Progenitor cell of endocrine pancreas (in vitro differentiated cells): ENCODE results near the gene SLC12A9. TPM values are rescaled to one million over a fixed set of nuclear protein-coding genes. Genes with fewer than 3 reads are reported as not detected.
"Not testable (repeated sequence)": the region's sequence is repeated elsewhere in the genome, so short reads cannot be mapped to it uniquely, and the experiment has no call there.

Experiments
- DNase-seq: peaks from one replicate; pipeline ENCODE4 v3.0.0; 2021; ENCODE audit warnings: low spot score; ENCODE audit not compliant: unreplicated experiment
- H3K27ac Mint-ChIP-seq: 2 replicates; pipeline ENCODE4 v1.8.0; 2021; ENCODE audit warnings: mild to moderate bottlenecking, moderate library complexity, mixed read lengths
- H3K27me3 Mint-ChIP-seq: 2 replicates; pipeline ENCODE4 v1.8.0; 2021; ENCODE audit warnings: mixed read lengths
- H3K36me3 Mint-ChIP-seq: 2 replicates; pipeline ENCODE4 v1.8.0; 2022; ENCODE audit warnings: mixed read lengths; ENCODE audit not compliant: insufficient read depth
- H3K4me1 Mint-ChIP-seq: 2 replicates; pipeline ENCODE4 v1.8.0; 2021; ENCODE audit warnings: low read depth, mixed read lengths
- H3K4me3 Mint-ChIP-seq: 2 replicates; pipeline ENCODE4 v1.8.0; 2021; ENCODE audit warnings: low read depth, mild to moderate bottlenecking, moderate library complexity, mixed read lengths
- H3K9me3 Mint-ChIP-seq: 2 replicates; pipeline ENCODE4 v1.8.0; 2021; ENCODE audit warnings: low read depth, mixed read lengths
- CTCF ChIP-seq: fragments of 200-600 bp; sonication (generic); IDR thresholded peaks from one replicate; pipeline ENCODE4 v1.5.0; 2021; ENCODE audit warnings: antibody characterized with exemption, mild to moderate bottlenecking; ENCODE audit not compliant: unreplicated experiment
- long read RNA-seq: library from polyadenylated mRNA; unstranded; transcript quantifications from one replicate; pipeline ENCODE4 v2.0.0, GENCODE V29; 2020
- total RNA-seq: library from RNA; stranded (reverse); gene quantifications from 2 replicates; pipeline ENCODE4 v1.2.1, GENCODE V29; 2021

SLC12A9 gene
- 57.9 and 62.6 TPM in 2 replicates for total RNA-seq
- long read RNA-seq, partial matches to known transcripts: 0 of 1 reads
- long read RNA-seq, other reads (novel, unspliced or antisense): 1 of 1 reads

- Mint-ChIP-seq H3K4me1 (peaks cover 5% of the 10 kb centered on the region), H3K27me3 (no peaks in the 10 kb centered on the region), H3K4me3 (peak within 1 kb of the TSS; percentile 84), H3K9me3 (no peaks in the 10 kb centered on the region), H3K27ac (peak within 1 kb of the TSS; percentile 82), H3K36me3 (peaks cover 2% of the 10 kb centered on the region)
- peak; percentile 89 for DNase-seq
- peak; percentile 96 for TF ChIP-seq CTCF
Observed at GRCh38 chr7:100852048-100852872, at the start of gene SLC12A9. Gene SLC12A9, plus strand, starts transcription at chr7:100852713. Its CDS starts 1,485 bp downstream, at chr7:100854198.

- no peak for TF ChIP-seq CTCF
- Mint-ChIP-seq H3K4me3 (no peak overlapping the region), H3K4me1 (peaks cover 34% of the 10 kb centered on the region), H3K27me3 (no peaks in the 10 kb centered on the region), H3K27ac (peak overlapping the region; percentile 66), H3K36me3 (peaks cover 25% of the 10 kb centered on the region), H3K9me3 (no peaks in the 10 kb centered on the region)
- no peak for DNase-seq
Observed at GRCh38 chr7:100802951-100803350, 49.6 kb upstream of the SLC12A9 start.

GRCh38 chr7:100803398-100804161, 48.9 kb upstream of the SLC12A9 start:
- H3K27ac Mint-ChIP-seq: peak overlapping the region; percentile 87
- peaks cover 32% of the 10 kb centered on the region for H3K4me1 Mint-ChIP-seq
- no peaks in the 10 kb centered on the region for H3K9me3 Mint-ChIP-seq
- H3K36me3 Mint-ChIP-seq: peaks cover 30% of the 10 kb centered on the region
- peak; percentile 39 for DNase-seq
- no peak for TF ChIP-seq CTCF
- no peak overlapping the region for H3K4me3 Mint-ChIP-seq
- H3K27me3 Mint-ChIP-seq: no peaks in the 10 kb centered on the region

- H3K27me3 Mint-ChIP-seq: no peaks in the 10 kb centered on the region
- H3K36me3 Mint-ChIP-seq: peaks cover 35% of the 10 kb centered on the region
- H3K4me3 Mint-ChIP-seq: no peak overlapping the region
- TF ChIP-seq CTCF: no peak
- DNase-seq: no peak
- H3K4me1 Mint-ChIP-seq: peaks cover 29% of the 10 kb centered on the region
- H3K27ac Mint-ChIP-seq: peak overlapping the region; percentile 50
- H3K9me3 Mint-ChIP-seq: no peaks in the 10 kb centered on the region
Observed at GRCh38 chr7:100804681-100805431, 47.7 kb upstream of the SLC12A9 start.

- peak overlapping the region; percentile 29 for H3K27ac Mint-ChIP-seq
- no peak for DNase-seq
- no peaks in the 10 kb centered on the region for H3K27me3 Mint-ChIP-seq
- no peaks in the 10 kb centered on the region for H3K9me3 Mint-ChIP-seq
- no peak overlapping the region for H3K4me3 Mint-ChIP-seq
- TF ChIP-seq CTCF: no peak
- H3K36me3 Mint-ChIP-seq: peaks cover 37% of the 10 kb centered on the region
- H3K4me1 Mint-ChIP-seq: peaks cover 21% of the 10 kb centered on the region
Observed at GRCh38 chr7:100806276-100806675, 46.2 kb upstream of the SLC12A9 start.

GRCh38 chr7:100806883-100807282, 45.6 kb upstream of the SLC12A9 start:
- not testable (repeated sequence) for DNase-seq, H3K27ac Mint-ChIP-seq, H3K27me3 Mint-ChIP-seq, H3K4me3 Mint-ChIP-seq, H3K9me3 Mint-ChIP-seq
- H3K36me3 Mint-ChIP-seq: peaks cover 40% of the 10 kb centered on the region
- peaks cover 18% of the 10 kb centered on the region for H3K4me1 Mint-ChIP-seq
